HG02610 (cell line): ENCODE data around the gene IGHMBP2.

Experiments
- ATAC-seq: cut with Tn5 transposase; IDR thresholded peaks from one replicate; pipeline ENCODE4 v1.9.1; 2021; ENCODE audit warnings: mild to moderate bottlenecking, moderate library complexity; ENCODE audit not compliant: unreplicated experiment

IGHMBP2 gene

GRCh38 chr11:68925611-68926010 lies 21.9 kb downstream of the IGHMBP2 start:
- ATAC-seq = no peak

GRCh38 chr11:68927280-68928135 lies 23.8 kb downstream of the IGHMBP2 start:
- ATAC-seq = no peak

GRCh38 chr11:68928136-68928880 lies 24.6 kb downstream of the IGHMBP2 start:
- ATAC-seq = no peak

GRCh38 chr11:68929135-68929534 lies 25.4 kb downstream of the IGHMBP2 start:
- no peak for ATAC-seq

GRCh38 chr11:68929706-68930570 lies 26.2 kb downstream of the IGHMBP2 start:
- ATAC-seq = no peak

- ATAC-seq = no peak
Measured at GRCh38 chr11:68930991-68931855, 27.5 kb downstream of the IGHMBP2 start.

GRCh38 chr11:68931911-68932310 lies 28.2 kb downstream of the IGHMBP2 start:
- ATAC-seq = no peak

GRCh38 chr11:68932358-68932757 lies 28.7 kb downstream of the IGHMBP2 start:
- no peak for ATAC-seq

- ATAC-seq = no peak
Measured at GRCh38 chr11:68932933-68933577, 29.4 kb downstream of the IGHMBP2 start.

- ATAC-seq = no peak
Measured at GRCh38 chr11:68933605-68934320, 30.1 kb downstream of the IGHMBP2 start.

- ATAC-seq = no peak
Measured at GRCh38 chr11:68934321-68934645, 30.6 kb downstream of the IGHMBP2 start.

GRCh38 chr11:68934666-68935065 lies 31.0 kb downstream of the IGHMBP2 start:
- no peak for ATAC-seq

- no peak for ATAC-seq
Measured at GRCh38 chr11:68935066-68935465, 31.4 kb downstream of the IGHMBP2 start.

GRCh38 chr11:68935516-68936357 lies 32.0 kb downstream of the IGHMBP2 start:
- no peak for ATAC-seq

- ATAC-seq = no peak
Measured at GRCh38 chr11:68936358-68936636, 32.6 kb downstream of the IGHMBP2 start.

- ATAC-seq = no peak
Measured at GRCh38 chr11:68936676-68937620, 33.3 kb downstream of the IGHMBP2 start.

- ATAC-seq = no peak
Measured at GRCh38 chr11:68938088-68938487, 34.4 kb downstream of the IGHMBP2 start.
